ENCODE results near the gene PRR19. TPM values are rescaled to one million over a fixed set of nuclear protein-coding genes. Genes with fewer than 3 reads are reported as not detected.
A peak's percentile ranks its signal among the peaks of the same experiment; 100 is the strongest.

Gene PRR19
- total RNA-seq, 4 donors from 2014 or later = 0.27 to 0.45 TPM; not detected in 2

DNA sequence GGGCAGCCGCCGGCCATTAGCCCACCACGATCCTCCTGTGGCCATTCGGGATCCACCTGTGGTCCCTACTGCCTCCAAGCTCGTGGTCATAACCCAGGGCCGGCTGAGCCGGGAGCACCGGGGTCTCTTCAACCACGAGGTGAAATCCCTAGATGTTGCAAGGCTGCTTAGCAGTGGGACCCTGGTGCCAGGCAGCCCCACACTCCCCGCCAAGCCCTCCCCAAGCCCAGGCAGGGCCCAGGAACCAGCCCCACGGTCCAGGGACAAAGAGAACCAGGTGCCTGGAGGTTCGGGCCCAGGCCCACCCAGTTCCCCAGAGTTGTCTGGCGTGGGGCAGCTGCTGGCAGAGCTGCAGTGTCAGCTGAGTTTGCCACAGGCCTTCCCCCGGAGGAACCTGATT is 7.8 kb downstream of the PRR19 start:
- intact Hi-C loops (cut with DNase I) = no loop called here
- no peak for TF ChIP-seq POLR2A (IDR thresholded peaks at IDR 0.05)
- TF ChIP-seq, protein P1, sequence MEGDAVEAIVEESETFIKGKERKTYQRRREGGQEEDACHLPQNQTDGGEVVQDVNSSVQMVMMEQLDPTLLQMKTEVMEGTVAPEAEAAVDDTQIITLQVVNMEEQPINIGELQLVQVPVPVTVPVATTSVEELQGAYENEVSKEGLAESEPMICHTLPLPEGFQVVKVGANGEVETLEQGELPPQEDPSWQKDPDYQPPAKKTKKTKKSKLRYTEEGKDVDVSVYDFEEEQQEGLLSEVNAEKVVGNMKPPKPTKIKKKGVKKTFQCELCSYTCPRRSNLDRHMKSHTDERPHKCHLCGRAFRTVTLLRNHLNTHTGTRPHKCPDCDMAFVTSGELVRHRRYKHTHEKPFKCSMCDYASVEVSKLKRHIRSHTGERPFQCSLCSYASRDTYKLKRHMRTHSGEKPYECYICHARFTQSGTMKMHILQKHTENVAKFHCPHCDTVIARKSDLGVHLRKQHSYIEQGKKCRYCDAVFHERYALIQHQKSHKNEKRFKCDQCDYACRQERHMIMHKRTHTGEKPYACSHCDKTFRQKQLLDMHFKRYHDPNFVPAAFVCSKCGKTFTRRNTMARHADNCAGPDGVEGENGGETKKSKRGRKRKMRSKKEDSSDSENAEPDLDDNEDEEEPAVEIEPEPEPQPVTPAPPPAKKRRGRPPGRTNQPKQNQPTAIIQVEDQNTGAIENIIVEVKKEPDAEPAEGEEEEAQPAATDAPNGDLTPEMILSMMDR (IDR thresholded peaks at IDR 0.05) = no peak
- no peak for DNase-seq
- no peak overlapping the region for H3K27ac ChIP-seq
- no peak overlapping the region for H3K4me3 ChIP-seq (replicated peaks in 1 of 3)
- H3K9me3 ChIP-seq = no peaks in the 10 kb centered on the region
- no peaks in the 10 kb centered on the region for H3K27me3 ChIP-seq
- 92% methylated on average over 9 of the region's 14 CpGs for WGBS, 2 donors
- H3K36me3 ChIP-seq = no peaks in the 10 kb centered on the region
- H3K4me1 ChIP-seq = peaks cover 5 to 10% of the 10 kb centered on the region in 2 donors

DNA sequence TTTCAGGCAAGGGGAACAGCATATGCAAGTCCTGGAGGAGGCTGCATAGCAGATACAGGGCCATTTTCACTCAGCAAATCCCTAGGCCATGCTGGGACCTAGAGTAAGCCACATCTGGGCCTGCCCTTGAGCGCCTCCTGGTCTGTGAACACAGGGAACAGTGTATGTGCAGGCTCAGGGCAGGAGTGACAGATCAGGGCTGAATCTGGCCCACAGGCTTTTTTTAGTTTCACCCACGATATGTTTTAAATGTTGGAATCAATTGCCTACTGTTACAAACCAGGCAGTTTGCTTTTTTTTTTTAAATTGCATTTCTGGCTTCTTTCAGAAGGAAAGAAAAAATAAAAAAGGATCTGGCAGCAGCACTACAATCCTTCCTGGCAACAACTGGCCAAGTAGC is 9.7 kb downstream of the PRR19 start:
- intact Hi-C loops (cut with DNase I) = no loop called here

DNA sequence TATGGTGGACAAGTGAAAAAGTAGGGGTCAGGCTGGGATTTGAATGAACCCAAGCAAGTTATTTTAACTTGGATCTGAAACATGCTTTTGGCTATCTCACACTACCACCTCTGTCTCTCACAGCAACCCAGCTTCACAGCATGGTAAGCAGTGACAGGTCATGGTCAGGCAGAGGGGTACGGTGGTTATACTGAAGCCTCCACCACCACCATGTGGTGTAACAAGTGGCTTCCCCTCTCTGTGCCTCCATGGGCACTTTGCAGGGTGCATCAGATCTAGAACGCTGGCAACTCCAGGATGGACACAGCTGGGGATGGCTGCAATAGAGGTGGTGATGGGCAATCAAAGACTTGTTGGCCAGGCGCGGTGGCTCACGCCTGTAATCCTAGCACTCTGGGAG is 10.4 kb downstream of the PRR19 start:
- H3K27me3 ChIP-seq = no peaks in the 10 kb centered on the region

More for the DNA sequence above, 9.7 kb downstream of the PRR19 start:
- no peak overlapping the region for H3K27ac ChIP-seq
- no peaks in the 10 kb centered on the region for H3K36me3 ChIP-seq
- DNase-seq = no peak
- TF ChIP-seq, protein P1 (IDR thresholded peaks at IDR 0.05) = no peak
- no peak for TF ChIP-seq POLR2A (IDR thresholded peaks at IDR 0.05)
- no peaks in the 10 kb centered on the region for H3K27me3 ChIP-seq
- peaks cover 5 to 10% of the 10 kb centered on the region in 2 donors for H3K4me1 ChIP-seq
- WGBS, 2 donors = 69 to 73% methylated on average over 2 of the region's 2 CpGs
- H3K4me3 ChIP-seq (replicated peaks in 1 of 3) = no peak overlapping the region
- H3K9me3 ChIP-seq = no peaks in the 10 kb centered on the region

DNA sequence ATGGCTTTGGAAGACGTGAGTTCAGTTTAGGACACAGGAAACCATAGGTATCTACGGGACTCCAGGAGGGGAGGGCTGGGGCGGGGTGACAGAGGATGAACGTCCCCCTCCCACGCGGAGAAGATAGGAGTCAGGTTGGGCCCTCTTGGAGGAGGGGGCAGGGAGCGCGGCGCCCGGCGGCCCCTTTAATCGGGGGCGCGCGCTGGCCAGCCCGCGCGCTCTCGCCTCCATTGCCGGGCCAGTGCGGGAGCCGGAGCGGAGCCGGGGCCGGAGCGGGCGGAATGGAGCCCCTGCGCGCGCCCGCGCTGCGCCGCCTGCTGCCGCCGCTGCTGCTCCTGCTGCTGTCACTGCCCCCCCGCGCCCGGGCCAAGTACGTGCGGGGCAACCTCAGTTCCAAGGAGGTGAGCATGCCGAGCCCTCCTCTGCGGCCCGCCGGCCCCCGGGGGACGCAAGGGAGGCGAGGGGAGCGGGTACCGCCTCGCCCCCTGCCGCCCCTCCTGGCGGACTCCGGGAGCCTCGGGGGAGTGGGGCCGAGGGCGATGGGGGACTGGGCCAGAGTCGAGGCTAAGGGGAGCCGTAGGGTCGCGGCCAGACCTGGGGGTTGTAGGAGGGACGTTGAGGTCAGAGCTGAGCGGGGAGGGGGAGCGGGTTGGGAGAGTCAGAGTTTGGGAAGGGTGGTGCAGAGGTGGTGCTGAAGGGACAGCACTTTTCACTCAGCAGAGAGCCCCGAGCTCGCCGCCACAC is 11.3 kb downstream of the PRR19 start, which contains the start of gene TMEM145:
Gene TMEM145, plus strand, starts transcription at position 214 of the 744 bp plus-strand sequence. Its CDS starts 68 bp downstream, at position 282.
- no peaks in the 10 kb centered on the region for H3K9me3 ChIP-seq
- TF ChIP-seq, protein P1 (IDR thresholded peaks at IDR 0.05) = no peak
- TF ChIP-seq POLR2A (IDR thresholded peaks at IDR 0.05) = no peak
- H3K4me1 ChIP-seq = peaks cover 5 to 10% of the 10 kb centered on the region in 2 donors
- 2 to 6% methylated on average over 13 to 18 of the region's 67 CpGs for WGBS, 2 donors
- intact Hi-C loops (cut with DNase I) = no loop called here
- no peaks in the 10 kb centered on the region for H3K27me3 ChIP-seq
- H3K4me3 ChIP-seq (replicated peaks in 1 of 3) = peak within 1 kb of the TSS in 1 of 3 donors; percentile 24
- peak in 1 of 2 donors; percentile 29 for DNase-seq
- no peaks in the 10 kb centered on the region for H3K36me3 ChIP-seq
- H3K27ac ChIP-seq = no peak within 1 kb of the TSS

More for the DNA sequence above, 10.4 kb downstream of the PRR19 start:
- no peak overlapping the region for H3K27ac ChIP-seq
- no peak for DNase-seq
- no peaks in the 10 kb centered on the region for H3K36me3 ChIP-seq
- WGBS, 2 donors = 88 to 90% methylated on average over 4 to 5 of the region's 5 CpGs
- intact Hi-C loops (cut with DNase I) = no loop called here
- H3K4me1 ChIP-seq = peaks cover 5 to 10% of the 10 kb centered on the region in 2 donors
- no peak overlapping the region for H3K4me3 ChIP-seq (replicated peaks in 1 of 3)
- TF ChIP-seq POLR2A (IDR thresholded peaks at IDR 0.05) = no peak
- TF ChIP-seq, protein P1 (IDR thresholded peaks at IDR 0.05) = no peak
- H3K9me3 ChIP-seq = no peaks in the 10 kb centered on the region
